Measurements from ENCODE around the gene GSE1. TPM values are rescaled to one million over a fixed set of nuclear protein-coding genes. Genes with fewer than 3 reads are reported as not detected.

Gene GSE1
- polyA plus RNA-seq: 1 to 10 TPM in 2 of 3 donors, under 1 TPM in 1; 0.15 to 9.4 (median 2.9) TPM

GRCh38 chr16:85612801-85613603 is at the start of gene GSE1:
Gene GSE1 (plus strand): TSS chr16:85613322. CDS start chr16:85613392, 70 bp downstream.
- peak; percentile 66 to 71 (median 69) for DNase-seq
- Mint-ChIP-seq H3K27me3 (ENCODE audit: low read depth in 3 of 3) (peaks cover 10 to 22% (median 17%) of the 10 kb centered on the region in 3 donors), H3K4me1 (peaks cover 57 to 66% of the 10 kb centered on the region in 2 donors), H3K27ac (peak within 1 kb of the TSS in 5 of 6 donors; percentile 28 to 60 (median 37)), H3K4me3 (peak within 1 kb of the TSS; percentile 64 to 73 (median 71)), H3K36me3 (no peaks in the 10 kb centered on the region), H3K9me3 (no peaks in the 10 kb centered on the region)

DNA sequence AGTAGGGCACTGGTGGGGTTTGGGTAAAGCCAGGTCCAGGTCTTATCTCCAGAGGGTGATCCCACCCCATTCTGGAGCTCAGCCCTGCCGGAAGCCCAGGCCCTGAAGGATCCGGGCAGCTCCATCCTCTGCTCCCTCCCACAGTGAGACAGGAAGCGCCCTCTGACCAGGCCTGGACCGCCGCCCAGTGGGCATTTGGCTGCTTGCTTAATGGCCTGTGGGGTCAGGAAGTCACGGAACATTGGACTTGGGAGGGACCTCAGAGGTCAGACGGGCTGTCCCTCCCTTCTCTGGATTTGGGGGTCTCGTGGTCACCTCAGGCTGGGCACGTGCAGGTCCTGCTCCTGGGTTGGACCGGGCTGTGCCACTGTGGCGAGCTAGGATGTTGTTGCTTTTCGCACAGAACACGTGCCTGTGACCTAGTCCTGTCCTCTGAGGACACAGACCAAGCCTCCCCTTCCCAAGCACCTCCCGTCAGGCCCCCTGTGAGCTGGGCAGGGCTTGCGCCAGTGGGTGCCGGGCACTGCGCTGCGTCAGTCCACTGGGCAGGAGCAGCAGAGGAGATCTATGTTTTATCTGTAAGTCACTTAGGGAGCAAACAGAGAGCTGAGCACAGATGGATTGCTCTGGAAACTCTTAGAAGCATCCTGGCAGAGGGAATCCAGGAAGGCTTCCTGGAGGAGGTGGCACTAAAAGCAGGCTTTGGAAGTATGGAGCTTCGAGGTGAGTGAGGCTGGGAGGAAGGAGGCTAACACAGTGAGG is 49.4 kb upstream of the GSE1 start:
- no peaks in the 10 kb centered on the region for H3K9me3 Mint-ChIP-seq
- H3K36me3 Mint-ChIP-seq: no peaks in the 10 kb centered on the region
- peaks cover 11 to 29% (median 19%) of the 10 kb centered on the region in 3 donors for H3K27me3 Mint-ChIP-seq (ENCODE audit: low read depth in 3 of 3)
- no peak for DNase-seq
- peak overlapping the region; percentile 77 to 99 (median 90) for H3K27ac Mint-ChIP-seq
- peak overlapping the region; percentile 6 to 75 (median 43) for H3K4me3 Mint-ChIP-seq
- peaks cover 98 to 99% of the 10 kb centered on the region in 2 donors for H3K4me1 Mint-ChIP-seq

- Mint-ChIP-seq H3K4me1 (peaks cover 98 to 99% of the 10 kb centered on the region in 2 donors), H3K27ac (peak overlapping the region; percentile 77 to 99 (median 90)), H3K27me3 (ENCODE audit: low read depth in 3 of 3) (peaks cover 11 to 32% (median 19%) of the 10 kb centered on the region in 3 donors), H3K9me3 (no peaks in the 10 kb centered on the region), H3K4me3 (peak overlapping the region; percentile 6 to 75 (median 43)), H3K36me3 (no peaks in the 10 kb centered on the region)
- DNase-seq: peak in 2 of 3 donors; percentile 47 to 54
These were observed 48.7 kb upstream of the GSE1 start for GRCh38 chr16:85564277-85565051.

DNA sequence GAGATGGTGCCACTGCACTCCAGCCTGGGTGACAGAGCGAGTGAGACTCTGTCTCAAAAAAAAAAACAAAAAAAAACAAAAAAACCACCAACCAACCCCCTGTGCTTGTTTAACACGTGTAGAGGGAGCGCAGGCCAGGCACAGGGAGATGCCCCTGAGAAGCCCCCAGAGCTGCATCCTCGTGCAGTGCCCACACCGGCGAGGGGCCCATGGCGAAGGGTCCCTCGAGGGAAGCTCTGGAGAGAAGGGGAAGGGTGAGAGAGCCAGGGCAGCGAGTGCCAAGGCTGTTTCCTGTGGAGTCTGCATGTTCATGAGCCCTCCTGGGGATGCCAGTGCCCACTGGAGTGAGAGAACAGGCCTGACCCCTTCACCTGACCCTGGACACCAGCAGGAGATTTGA is 47.8 kb upstream of the GSE1 start:
- Mint-ChIP-seq H3K4me1 (peaks cover 98 to 99% of the 10 kb centered on the region in 2 donors), H3K27me3 (ENCODE audit: low read depth in 3 of 3) (peaks cover 18 to 38% (median 24%) of the 10 kb centered on the region in 3 donors), H3K4me3 (peak overlapping the region; percentile 15 to 90 (median 56)), H3K27ac (peak overlapping the region in 5 of 6 donors; percentile 89 to 99 (median 97)), H3K36me3 (no peaks in the 10 kb centered on the region), H3K9me3 (no peaks in the 10 kb centered on the region)
- DNase-seq: no peak

- no peaks in the 10 kb centered on the region for H3K36me3 Mint-ChIP-seq
- peak overlapping the region; percentile 73 to 90 (median 80) for H3K4me3 Mint-ChIP-seq
- DNase-seq: no peak
- peaks cover 98 to 99% of the 10 kb centered on the region in 2 donors for H3K4me1 Mint-ChIP-seq
- H3K27ac Mint-ChIP-seq: peak overlapping the region; percentile 89 to 99 (median 96)
- H3K9me3 Mint-ChIP-seq: no peaks in the 10 kb centered on the region
- peaks cover 24 to 42% (median 29%) of the 10 kb centered on the region in 3 donors for H3K27me3 Mint-ChIP-seq (ENCODE audit: low read depth in 3 of 3)
These were observed 47.2 kb upstream of the GSE1 start for GRCh38 chr16:85565801-85566526.

- H3K9me3 Mint-ChIP-seq: no peaks in the 10 kb centered on the region
- DNase-seq: peak; percentile 47 to 54 (median 50)
- peak overlapping the region; percentile 76 to 94 (median 90) for H3K4me3 Mint-ChIP-seq
- H3K4me1 Mint-ChIP-seq: peaks cover 98 to 99% of the 10 kb centered on the region in 2 donors
- H3K27me3 Mint-ChIP-seq (ENCODE audit: low read depth in 3 of 3): peaks cover 30 to 48% (median 35%) of the 10 kb centered on the region in 3 donors
- no peaks in the 10 kb centered on the region for H3K36me3 Mint-ChIP-seq
- H3K27ac Mint-ChIP-seq: peak overlapping the region; percentile 92 to 99 (median 98)
These were observed 46.5 kb upstream of the GSE1 start for GRCh38 chr16:85566561-85567100.

DNA sequence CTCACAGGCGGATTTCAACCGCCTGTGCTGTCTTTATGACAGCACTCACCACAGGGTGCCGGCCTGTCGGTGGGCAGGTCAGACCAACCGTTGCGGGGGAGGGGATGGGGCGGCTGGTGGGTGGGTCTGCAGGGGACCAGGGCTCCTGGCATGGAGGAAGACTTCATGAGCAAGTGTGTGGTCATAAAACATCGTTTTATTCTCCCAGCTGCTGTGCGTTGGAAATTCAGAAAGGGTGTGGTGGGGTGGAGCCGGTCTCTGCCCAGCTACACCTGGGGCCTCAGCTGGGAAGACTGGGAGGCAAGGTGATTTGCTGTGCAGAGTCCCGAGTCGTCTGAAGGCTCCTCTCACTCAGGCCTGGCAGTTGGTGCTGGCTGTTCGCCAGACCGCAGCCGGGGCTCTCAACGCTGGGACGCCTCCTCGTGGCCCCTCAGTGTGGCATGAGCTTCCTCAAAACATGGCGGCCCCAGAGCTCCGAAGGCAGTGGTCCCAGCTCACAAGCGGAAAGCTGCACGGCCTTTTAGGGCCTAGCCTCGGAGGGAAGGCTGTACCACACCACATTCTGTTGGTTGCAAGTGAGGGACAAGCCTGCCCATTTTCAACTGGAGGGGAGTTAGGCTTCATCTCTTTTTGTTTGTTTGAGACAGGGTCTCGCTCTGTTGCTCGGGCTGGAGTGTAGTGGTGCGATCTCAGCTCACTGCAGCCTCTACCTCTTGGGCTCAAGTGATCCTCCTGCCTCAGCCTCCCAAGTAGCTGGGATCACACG is 45.8 kb upstream of the GSE1 start:
- H3K27ac Mint-ChIP-seq: peak overlapping the region; percentile 92 to 99 (median 98)
- peak in 2 of 3 donors; percentile 45 to 50 for DNase-seq
- H3K4me3 Mint-ChIP-seq: peak overlapping the region; percentile 76 to 94 (median 90)
- no peaks in the 10 kb centered on the region for H3K36me3 Mint-ChIP-seq
- no peaks in the 10 kb centered on the region for H3K9me3 Mint-ChIP-seq
- peaks cover 35 to 53% (median 42%) of the 10 kb centered on the region in 3 donors for H3K27me3 Mint-ChIP-seq (ENCODE audit: low read depth in 3 of 3)
- H3K4me1 Mint-ChIP-seq: peaks cover 99 to 100% of the 10 kb centered on the region in 2 donors

DNA sequence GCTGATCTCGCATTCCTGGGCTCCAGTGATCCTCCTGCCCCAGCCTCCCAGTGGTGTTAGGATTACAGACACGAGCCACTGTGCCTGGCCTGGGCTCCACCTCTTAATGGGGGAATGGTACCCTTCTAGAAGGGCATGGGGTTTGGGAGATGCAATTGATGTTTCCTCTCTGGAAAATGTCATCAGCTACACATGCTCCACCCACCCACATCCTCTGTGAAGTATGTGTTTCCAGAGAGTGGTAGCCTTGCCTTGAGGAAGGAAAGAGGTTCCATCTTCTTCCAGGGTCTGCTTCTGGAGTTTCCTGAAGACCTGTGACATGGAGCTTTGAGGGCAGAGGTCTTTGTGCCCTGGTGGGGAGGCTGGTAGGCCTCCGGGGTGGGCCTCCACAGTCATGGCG is 45.2 kb upstream of the GSE1 start:
- Mint-ChIP-seq H3K4me1 (peaks cover 99 to 100% of the 10 kb centered on the region in 2 donors), H3K4me3 (peak overlapping the region; percentile 71 to 94 (median 90))

GRCh38 chr16:85568519-85568918 is 44.6 kb upstream of the GSE1 start:
- Mint-ChIP-seq H3K27me3 (ENCODE audit: low read depth in 3 of 3) (peaks cover 38 to 50% (median 46%) of the 10 kb centered on the region in 3 donors), H3K4me3 (peak overlapping the region; percentile 90 to 95 (median 94)), H3K9me3 (no peaks in the 10 kb centered on the region), H3K36me3 (no peaks in the 10 kb centered on the region), H3K27ac (peak overlapping the region; percentile 96 to 99 (median 98)), H3K4me1 (peaks cover 99 to 100% of the 10 kb centered on the region in 2 donors)
- no peak for DNase-seq

More for the DNA sequence above, 45.2 kb upstream of the GSE1 start:
- peaks cover 36 to 50% (median 46%) of the 10 kb centered on the region in 3 donors for H3K27me3 Mint-ChIP-seq (ENCODE audit: low read depth in 3 of 3)
- peak overlapping the region; percentile 92 to 99 (median 98) for H3K27ac Mint-ChIP-seq
- no peak for DNase-seq
- no peaks in the 10 kb centered on the region for H3K36me3 Mint-ChIP-seq
- H3K9me3 Mint-ChIP-seq: no peaks in the 10 kb centered on the region

- Mint-ChIP-seq H3K27ac (peak overlapping the region; percentile 96 to 99 (median 98)), H3K36me3 (no peaks in the 10 kb centered on the region), H3K4me3 (peak overlapping the region; percentile 90 to 95 (median 94)), H3K4me1 (peaks cover 98 to 99% of the 10 kb centered on the region in 2 donors), H3K27me3 (ENCODE audit: low read depth in 3 of 3) (peaks cover 39 to 48% (median 46%) of the 10 kb centered on the region in 3 donors), H3K9me3 (no peaks in the 10 kb centered on the region)
- DNase-seq: no peak
These were observed 44.0 kb upstream of the GSE1 start for GRCh38 chr16:85569039-85569614.

DNA sequence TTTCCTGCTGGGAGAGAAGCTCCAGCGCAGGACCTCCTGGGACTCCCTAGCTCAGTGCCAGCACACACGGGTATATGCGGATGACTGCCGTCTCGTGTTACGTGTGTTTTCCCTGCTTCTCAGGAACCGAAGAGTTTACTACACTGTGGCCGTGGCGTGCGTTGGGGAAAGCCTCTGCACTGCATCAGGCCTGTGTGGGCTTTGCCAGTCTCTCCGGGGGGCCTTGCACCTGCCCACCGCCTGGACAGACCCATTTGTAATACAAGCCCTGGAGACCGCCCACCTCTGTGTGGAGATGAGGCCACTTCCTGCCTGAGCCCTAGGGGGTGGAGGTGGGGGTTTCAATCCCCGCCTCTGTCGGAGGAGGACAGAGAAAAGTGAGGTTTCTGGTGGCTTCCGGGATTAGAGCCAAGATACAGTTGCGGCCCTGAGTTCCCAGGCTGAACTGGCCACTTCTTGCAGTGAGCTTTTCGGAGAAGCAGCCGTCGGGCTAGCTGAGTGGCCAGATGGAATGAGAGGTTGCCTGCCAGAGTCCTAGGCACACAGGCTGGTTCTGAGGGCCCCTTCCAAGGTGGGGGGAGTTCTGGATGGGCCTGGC is 43.4 kb upstream of the GSE1 start:
- Mint-ChIP-seq H3K36me3 (no peaks in the 10 kb centered on the region), H3K27ac (peak overlapping the region; percentile 96 to 99 (median 98)), H3K4me1 (peaks cover 98% of the 10 kb centered on the region in 2 donors), H3K9me3 (no peaks in the 10 kb centered on the region), H3K4me3 (peak overlapping the region; percentile 90 to 95 (median 94)), H3K27me3 (ENCODE audit: low read depth in 3 of 3) (peaks cover 34 to 45% (median 40%) of the 10 kb centered on the region in 3 donors)
- DNase-seq: peak; percentile 82 to 85 (median 82)
